HG03175 (cell line): ENCODE data around the gene ANKRD13D.
A peak's percentile ranks its signal among the peaks of the same experiment; 100 is the strongest.
"Not testable (repeated sequence)": the region's sequence is repeated elsewhere in the genome, so short reads cannot be mapped to it uniquely, and the experiment has no call there.

Experiments used
- ATAC-seq: cut with Tn5 transposase; IDR thresholded peaks from one replicate; pipeline ENCODE4 v1.9.1; 2021; ENCODE audit warnings: mild to moderate bottlenecking, moderate library complexity; ENCODE audit not compliant: unreplicated experiment

Gene ANKRD13D

GRCh38 chr11:67289226-67289650 is at the start of gene ANKRD13D:
ANKRD13D (plus strand) TSS chr11:67289303; CDS start chr11:67289461, 158 bp downstream.
- peak; percentile 51 for ATAC-seq

DNA sequence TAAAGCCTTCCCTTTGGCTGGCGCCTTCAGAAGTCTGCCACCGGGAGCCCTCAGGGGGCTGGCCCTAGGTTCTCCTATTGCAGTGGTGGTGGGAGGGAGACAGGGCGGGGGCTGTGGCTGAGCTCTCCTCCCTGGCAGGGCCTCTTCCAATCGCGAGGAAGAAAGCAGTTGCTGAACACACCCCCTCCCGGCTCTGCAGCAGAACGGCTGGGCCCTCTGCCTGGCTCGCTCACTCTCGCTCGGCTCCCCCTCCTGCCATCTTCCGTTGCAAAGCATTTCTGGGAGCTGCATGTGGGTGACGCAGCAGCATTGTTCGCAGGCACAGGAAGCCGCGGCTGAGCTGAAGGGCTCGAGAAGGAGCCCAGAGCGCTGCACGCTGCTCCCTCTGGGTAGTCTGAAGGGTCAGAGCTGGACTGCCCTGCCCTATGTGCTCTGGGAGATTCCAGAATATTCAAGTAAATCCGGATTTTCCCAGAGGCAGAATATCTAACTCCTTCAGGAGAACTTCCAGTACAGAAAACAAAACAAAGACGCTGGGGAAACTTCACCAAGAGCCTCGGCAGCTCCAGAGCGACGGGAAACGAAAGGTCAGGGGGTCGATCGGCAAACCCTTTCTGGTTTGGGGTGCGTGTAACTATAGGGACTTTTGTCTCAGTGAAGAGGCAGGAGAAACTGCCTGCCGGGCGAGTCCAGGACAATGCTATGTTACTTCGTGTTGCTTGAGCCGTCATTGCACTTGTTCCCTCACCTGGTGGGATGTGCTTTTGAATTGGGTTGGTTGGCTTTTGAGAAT is 49.1 kb upstream of the ANKRD13D start:
- ATAC-seq, result peak; percentile 90

- no peak for ATAC-seq
Observed at GRCh38 chr11:67240576-67241389, 48.3 kb upstream of the ANKRD13D start.

DNA sequence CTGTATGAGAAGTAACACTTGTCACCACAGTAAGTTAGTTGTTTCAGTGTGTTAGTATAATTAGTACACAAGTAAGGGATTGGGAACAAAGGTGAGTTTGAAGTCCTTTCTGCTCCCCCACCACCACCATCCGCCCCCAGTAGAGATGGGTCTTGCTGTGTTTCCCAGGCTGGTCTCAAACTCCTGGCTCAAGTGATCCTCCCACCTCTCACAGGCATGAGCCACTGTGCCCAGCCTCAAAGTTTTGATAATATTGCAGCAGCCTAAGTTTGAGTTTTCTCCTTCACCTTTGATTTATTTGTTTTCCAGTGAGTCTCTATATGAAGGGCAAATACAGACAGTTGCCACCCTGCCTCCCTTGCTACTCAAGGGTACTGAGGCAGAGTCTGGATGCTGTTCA is 46.6 kb upstream of the ANKRD13D start:
- no peak for ATAC-seq

DNA sequence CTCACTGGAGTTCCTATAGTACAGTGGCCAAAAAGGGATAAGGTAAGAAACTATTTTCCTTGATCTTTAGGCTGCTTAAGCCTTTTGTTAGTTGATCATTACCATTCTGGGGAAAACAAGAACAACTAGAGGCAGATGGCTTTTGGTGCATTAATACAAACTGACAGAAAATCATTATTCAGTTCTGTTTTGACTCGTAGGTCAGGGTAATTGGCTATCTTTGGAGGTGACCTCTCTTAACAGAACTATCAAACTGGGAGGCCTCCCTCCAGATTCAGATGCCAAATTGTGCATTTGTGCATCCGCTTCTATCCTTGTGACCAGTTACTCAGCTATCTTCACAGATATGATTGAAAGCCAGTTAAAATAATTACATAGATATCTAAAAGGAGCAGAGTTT is 46.1 kb upstream of the ANKRD13D start:
- ATAC-seq, result no peak

DNA sequence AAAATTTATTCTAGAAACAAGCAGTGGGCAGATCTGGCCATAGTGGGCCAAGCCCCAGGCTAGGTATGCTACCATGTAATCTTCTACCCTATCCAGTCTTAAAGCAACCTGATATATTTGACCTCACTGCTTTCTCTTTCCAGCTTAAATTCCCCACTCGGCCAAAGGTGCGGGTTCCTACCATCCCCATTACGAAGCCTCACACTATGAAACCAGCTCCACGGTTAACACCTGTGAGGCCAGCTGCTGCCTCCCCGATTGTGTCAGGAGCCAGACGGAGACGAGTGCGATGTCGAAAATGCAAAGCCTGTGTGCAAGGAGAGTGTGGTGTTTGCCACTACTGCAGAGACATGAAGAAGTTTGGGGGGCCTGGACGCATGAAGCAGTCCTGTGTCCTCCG is 44.1 kb upstream of the ANKRD13D start:
- no peak for ATAC-seq

GRCh38 chr11:67247946-67248550 is 41.1 kb upstream of the ANKRD13D start:
- ATAC-seq, result no peak

- ATAC-seq, result no peak
Observed at GRCh38 chr11:67248653-67249052, 40.5 kb upstream of the ANKRD13D start.

DNA sequence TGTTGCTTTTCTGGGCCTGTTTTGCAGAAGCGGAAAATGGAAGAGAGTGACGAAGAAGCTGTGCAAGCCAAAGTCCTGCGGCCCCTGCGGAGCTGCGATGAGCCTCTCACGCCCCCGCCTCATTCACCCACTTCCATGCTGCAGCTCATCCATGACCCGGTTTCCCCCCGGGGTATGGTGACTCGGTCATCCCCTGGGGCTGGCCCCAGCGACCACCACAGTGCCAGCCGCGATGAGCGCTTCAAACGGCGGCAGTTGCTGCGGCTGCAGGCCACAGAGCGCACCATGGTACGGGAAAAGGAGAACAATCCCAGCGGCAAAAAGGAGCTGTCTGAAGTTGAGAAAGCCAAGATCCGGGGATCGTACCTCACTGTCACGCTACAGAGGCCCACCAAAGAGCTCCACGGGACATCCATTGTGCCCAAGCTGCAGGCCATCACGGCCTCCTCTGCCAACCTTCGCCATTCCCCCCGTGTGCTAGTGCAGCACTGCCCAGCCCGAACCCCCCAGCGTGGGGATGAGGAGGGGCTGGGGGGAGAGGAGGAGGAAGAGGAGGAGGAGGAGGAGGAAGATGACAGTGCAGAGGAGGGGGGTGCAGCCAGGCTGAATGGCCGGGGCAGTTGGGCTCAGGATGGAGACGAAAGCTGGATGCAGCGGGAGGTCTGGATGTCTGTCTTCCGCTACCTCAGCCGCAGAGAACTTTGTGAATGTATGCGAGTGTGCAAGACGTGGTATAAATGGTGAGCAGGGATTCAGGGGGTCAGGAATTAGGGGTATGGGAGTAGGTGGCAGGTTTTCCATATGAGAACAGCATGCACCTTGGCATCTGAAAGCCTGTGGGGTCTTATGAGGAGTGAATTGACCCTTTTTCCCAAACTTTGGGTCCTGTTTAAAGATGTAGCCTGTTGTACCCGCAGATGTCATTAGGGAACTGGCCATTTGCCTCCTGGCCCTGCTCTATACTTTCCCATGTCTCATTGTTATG is 38.8 kb upstream of the ANKRD13D start:
- ATAC-seq, result no peak

DNA sequence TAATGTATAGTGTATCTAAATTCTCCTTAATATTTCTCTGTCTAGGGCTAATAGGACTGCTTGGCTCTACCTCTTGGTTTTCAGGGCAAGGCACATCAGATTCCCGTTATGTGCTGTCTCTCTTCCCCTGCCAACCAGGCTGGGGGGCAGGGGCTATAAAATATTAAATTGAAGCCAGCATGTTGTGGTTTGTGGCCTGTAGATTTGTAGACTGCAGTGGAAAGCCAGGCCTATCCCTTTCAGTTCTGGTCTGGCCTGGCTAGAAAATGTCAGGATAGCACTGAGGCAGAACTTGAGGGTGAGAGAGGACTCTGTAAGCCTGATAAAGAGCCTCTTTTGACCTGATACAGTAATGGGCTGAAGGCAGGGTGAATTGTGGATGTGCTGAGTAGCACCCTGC is 37.3 kb upstream of the ANKRD13D start:
- no peak for ATAC-seq

DNA sequence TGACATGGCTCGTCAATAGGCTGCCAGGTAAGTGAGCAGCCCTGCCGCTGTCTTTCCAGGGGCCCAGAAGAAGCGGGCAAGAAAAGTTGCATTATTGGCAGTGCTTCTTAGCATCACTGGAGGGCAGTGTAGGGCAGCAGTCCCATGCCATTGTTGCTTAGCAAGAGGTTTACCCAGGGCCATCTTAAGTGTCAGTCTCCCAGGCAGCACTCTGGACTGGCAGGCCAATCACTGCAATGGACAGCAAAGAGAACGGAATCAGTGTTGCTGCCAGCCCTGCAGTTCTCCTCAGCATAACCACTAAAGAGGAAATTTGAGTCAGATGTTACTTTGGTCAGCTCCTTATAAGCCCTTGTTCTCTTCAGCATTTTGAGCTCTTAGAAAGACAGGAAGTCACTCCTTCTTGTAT is 36.3 kb upstream of the ANKRD13D start:
- ATAC-seq, result no peak

GRCh38 chr11:67253872-67254624 is 35.1 kb upstream of the ANKRD13D start:
- no peak for ATAC-seq

DNA sequence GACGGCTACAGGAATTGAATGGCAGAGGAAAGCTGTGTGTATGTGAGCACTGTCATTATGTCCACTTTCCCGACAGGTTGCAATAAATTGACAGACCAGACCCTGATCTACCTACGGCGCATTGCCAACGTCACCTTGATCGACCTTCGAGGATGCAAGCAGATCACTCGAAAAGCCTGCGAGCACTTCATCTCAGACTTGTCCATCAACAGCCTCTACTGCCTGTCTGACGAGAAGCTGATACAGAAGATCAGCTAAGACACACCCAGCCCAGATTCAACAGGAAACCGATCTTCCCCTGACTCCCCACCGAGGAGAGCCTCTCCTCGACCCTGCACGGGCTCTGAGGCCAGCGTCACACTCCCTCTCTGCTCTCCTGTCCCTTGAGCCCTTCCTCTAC is 34.3 kb upstream of the ANKRD13D start:
- no peak for ATAC-seq

- no peak for ATAC-seq
Observed at GRCh38 chr11:67255353-67255752, 33.8 kb upstream of the ANKRD13D start.

- no peak for ATAC-seq
Observed at GRCh38 chr11:67255864-67256263, 33.2 kb upstream of the ANKRD13D start.

- no peak for ATAC-seq
Observed at GRCh38 chr11:67256477-67257135, 32.5 kb upstream of the ANKRD13D start.

- ATAC-seq, result no peak
Observed at GRCh38 chr11:67260406-67260805, 28.7 kb upstream of the ANKRD13D start.

- not testable (repeated sequence) for ATAC-seq
Observed at GRCh38 chr11:67260885-67261639, 28.0 kb upstream of the ANKRD13D start.

DNA sequence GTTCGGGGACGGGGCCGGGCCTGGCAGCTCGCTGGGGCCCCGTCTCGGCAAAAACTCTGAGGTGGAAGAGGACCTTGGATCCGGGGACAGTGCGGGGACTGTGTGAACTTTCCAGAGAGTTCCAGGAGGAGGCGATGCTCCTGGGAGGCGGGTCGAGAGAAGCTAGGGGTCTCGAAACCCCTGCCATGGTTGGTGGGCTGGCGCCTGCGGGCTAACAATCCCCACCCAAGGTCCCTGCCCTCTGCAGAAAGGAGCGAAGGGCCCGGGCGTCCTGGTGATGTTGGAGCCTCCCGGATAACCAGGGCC is 27.5 kb upstream of the ANKRD13D start:
- ATAC-seq, result no peak
